Measurements from ENCODE around the gene KIAA0513.

The KIAA0513 gene

DNA sequence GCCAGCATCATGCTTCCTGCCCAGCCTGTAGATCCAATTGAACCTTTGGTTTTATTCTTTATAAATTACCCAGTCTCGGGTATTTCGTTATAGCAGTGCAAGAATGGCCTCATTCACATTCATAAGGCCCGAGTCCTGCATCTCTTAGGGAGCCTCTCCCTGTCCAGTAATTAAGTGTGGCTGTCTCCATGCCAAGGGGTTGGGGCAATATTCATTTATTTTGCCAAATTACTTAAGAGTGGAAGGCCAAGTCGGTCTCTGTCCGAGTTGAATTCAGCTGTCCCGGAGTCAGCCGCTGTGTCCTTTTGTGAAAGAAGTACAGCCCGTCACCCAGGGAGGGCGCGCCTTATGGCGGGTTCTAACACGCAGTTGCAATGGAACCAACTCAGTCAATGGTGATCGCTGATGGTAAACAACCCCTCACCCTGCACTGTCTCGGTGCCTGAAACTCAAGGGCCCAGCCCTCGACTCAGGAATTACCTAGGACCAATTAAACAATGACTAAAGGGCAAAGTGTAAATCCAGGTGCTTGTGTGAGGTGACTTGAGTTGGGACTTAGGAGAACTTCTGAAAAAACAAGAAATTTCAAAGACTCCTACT, 22.2 kb downstream of the KIAA0513 start:
- no peak for DNase-seq (ENCODE audit: low read depth in 1 of 2, low spot score in 1 of 2)
- Histone ChIP-seq H3K4me3 (replicated peaks; ENCODE audit: insufficient read depth, low read length) (no peak overlapping the region), H3K27me3 (ENCODE audit: insufficient read depth, poor library complexity, severe bottlenecking) (peaks cover 24% of the 10 kb centered on the region), H3K27ac (replicated peaks) (no peak overlapping the region)
- TF ChIP-seq SPI1 (IDR thresholded peaks at IDR 0.05; ENCODE audit: borderline replicate concordance, low read depth) (no peak), POLR2AphosphoS5 (IDR thresholded peaks at IDR 0.05; ENCODE audit: low read depth) (no peak), GABPA (IDR thresholded peaks at IDR 0.05; ENCODE audit: low read depth) (no peak)
- TF ChIP-seq, protein P1, sequence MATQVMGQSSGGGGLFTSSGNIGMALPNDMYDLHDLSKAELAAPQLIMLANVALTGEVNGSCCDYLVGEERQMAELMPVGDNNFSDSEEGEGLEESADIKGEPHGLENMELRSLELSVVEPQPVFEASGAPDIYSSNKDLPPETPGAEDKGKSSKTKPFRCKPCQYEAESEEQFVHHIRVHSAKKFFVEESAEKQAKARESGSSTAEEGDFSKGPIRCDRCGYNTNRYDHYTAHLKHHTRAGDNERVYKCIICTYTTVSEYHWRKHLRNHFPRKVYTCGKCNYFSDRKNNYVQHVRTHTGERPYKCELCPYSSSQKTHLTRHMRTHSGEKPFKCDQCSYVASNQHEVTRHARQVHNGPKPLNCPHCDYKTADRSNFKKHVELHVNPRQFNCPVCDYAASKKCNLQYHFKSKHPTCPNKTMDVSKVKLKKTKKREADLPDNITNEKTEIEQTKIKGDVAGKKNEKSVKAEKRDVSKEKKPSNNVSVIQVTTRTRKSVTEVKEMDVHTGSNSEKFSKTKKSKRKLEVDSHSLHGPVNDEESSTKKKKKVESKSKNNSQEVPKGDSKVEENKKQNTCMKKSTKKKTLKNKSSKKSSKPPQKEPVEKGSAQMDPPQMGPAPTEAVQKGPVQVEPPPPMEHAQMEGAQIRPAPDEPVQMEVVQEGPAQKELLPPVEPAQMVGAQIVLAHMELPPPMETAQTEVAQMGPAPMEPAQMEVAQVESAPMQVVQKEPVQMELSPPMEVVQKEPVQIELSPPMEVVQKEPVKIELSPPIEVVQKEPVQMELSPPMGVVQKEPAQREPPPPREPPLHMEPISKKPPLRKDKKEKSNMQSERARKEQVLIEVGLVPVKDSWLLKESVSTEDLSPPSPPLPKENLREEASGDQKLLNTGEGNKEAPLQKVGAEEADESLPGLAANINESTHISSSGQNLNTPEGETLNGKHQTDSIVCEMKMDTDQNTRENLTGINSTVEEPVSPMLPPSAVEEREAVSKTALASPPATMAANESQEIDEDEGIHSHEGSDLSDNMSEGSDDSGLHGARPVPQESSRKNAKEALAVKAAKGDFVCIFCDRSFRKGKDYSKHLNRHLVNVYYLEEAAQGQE (IDR thresholded peaks at IDR 0.05; ENCODE audit: insufficient replicate concordance, low read depth): no peak
- TF ChIP-seq, protein P2, sequence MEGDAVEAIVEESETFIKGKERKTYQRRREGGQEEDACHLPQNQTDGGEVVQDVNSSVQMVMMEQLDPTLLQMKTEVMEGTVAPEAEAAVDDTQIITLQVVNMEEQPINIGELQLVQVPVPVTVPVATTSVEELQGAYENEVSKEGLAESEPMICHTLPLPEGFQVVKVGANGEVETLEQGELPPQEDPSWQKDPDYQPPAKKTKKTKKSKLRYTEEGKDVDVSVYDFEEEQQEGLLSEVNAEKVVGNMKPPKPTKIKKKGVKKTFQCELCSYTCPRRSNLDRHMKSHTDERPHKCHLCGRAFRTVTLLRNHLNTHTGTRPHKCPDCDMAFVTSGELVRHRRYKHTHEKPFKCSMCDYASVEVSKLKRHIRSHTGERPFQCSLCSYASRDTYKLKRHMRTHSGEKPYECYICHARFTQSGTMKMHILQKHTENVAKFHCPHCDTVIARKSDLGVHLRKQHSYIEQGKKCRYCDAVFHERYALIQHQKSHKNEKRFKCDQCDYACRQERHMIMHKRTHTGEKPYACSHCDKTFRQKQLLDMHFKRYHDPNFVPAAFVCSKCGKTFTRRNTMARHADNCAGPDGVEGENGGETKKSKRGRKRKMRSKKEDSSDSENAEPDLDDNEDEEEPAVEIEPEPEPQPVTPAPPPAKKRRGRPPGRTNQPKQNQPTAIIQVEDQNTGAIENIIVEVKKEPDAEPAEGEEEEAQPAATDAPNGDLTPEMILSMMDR (IDR thresholded peaks at IDR 0.05; ENCODE audit: insufficient read depth, low read length): no peak

- DNase-seq (ENCODE audit: low read depth in 1 of 2, low spot score in 1 of 2): no peak
- Histone ChIP-seq H3K27ac (replicated peaks) (no peak overlapping the region), H3K27me3 (ENCODE audit: insufficient read depth, poor library complexity, severe bottlenecking) (peaks cover 21% of the 10 kb centered on the region), H3K4me3 (replicated peaks; ENCODE audit: insufficient read depth, low read length) (no peak overlapping the region)
- TF ChIP-seq, protein P1 (IDR thresholded peaks at IDR 0.05; ENCODE audit: insufficient replicate concordance, low read depth): no peak
- TF ChIP-seq GABPA (IDR thresholded peaks at IDR 0.05; ENCODE audit: low read depth): no peak
- TF ChIP-seq POLR2AphosphoS5 (IDR thresholded peaks at IDR 0.05; ENCODE audit: low read depth): no peak
- TF ChIP-seq, protein P2 (IDR thresholded peaks at IDR 0.05; ENCODE audit: insufficient read depth, low read length): no peak
- TF ChIP-seq SPI1 (IDR thresholded peaks at IDR 0.05; ENCODE audit: borderline replicate concordance, low read depth): no peak
These were observed 23.5 kb downstream of the KIAA0513 start for GRCh38 chr16:85051067-85051581.

- Histone ChIP-seq H3K27ac (replicated peaks) (no peak overlapping the region), H3K4me3 (replicated peaks; ENCODE audit: insufficient read depth, low read length) (no peak overlapping the region), H3K27me3 (ENCODE audit: insufficient read depth, poor library complexity, severe bottlenecking) (peaks cover 15% of the 10 kb centered on the region)
- no peak for TF ChIP-seq SPI1 (IDR thresholded peaks at IDR 0.05; ENCODE audit: borderline replicate concordance, low read depth)
- TF ChIP-seq, protein P2 (IDR thresholded peaks at IDR 0.05; ENCODE audit: insufficient read depth, low read length): no peak
- no peak for TF ChIP-seq POLR2AphosphoS5 (IDR thresholded peaks at IDR 0.05; ENCODE audit: low read depth)
- TF ChIP-seq, protein P1 (IDR thresholded peaks at IDR 0.05; ENCODE audit: insufficient replicate concordance, low read depth): no peak
- no peak for TF ChIP-seq GABPA (IDR thresholded peaks at IDR 0.05; ENCODE audit: low read depth)
- no peak for DNase-seq (ENCODE audit: low read depth in 1 of 2, low spot score in 1 of 2)
These were observed 24.1 kb downstream of the KIAA0513 start for GRCh38 chr16:85051683-85052082.
